ENCODE data around the gene ACKR3. TPM values are rescaled to one million over a fixed set of nuclear protein-coding genes. Genes with fewer than 3 reads are reported as not detected.

Gene ACKR3
- total RNA-seq, 1 donor from 2014 or later: 36.6 TPM

DNA sequence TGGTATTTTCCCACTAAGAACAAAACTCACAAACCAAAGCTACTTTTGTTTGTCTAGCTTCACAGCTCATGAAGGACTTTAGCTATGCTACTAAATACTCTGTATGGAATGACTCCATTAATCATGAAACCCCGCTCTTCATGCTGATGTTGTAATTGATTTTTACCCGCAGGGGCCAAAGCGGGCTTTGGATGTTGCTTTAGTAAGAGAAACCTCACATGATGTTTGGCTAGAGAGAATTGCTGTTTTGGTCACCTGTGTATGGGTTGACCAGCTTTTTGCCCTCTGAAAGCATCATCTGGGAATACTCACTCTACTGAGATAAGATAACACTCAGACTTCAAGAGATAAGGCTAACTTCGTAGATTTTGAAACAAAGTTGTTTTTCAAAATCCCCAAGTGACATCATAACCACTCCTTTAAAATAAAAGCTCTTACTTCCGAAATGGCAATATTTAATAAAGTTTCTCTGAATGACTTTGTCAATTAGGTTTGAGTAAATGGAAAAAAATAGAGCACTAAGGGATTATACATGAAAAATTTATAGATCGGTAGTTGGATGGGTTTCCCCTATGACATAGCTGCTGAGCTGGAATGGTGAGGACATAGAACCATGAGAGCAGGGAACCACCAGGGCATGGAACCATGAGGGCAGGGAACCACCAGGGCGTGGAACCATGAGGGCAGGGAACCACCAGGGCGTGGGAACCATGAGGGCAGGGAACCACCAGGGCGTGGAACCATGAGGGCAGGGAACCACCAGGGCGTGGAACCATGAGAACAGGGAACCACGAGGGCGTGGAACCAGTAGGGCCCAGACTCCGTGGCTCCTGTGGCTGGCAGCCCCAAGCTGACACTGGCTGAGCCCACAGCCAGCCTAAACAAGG, 31.9 kb downstream of the ACKR3 start:
- intact Hi-C loops (cut with DNase I): no loop called here
- DNase-seq (ENCODE audit: low spot score): no peak

DNA sequence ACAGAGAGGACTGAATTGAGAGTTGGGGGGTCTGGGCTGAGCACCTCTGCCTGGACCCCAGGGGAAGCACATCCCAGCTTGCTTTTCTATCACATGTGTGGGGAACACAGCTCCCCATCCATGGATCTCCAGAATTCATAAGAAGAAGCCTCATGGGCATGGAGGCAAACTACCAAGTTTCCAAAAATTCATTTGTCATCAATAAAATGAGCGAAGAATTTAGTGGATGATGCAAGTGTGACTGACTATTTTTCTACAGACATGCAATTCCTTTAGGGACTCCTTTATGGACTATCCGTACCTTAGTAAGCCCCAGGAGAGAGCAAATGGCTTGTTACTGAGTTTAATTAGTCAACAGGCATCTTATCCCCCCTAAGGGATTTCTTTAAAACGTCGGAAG, 33.1 kb downstream of the ACKR3 start:
- intact Hi-C loops (cut with DNase I): no loop called here
- DNase-seq (ENCODE audit: low spot score): no peak

DNA sequence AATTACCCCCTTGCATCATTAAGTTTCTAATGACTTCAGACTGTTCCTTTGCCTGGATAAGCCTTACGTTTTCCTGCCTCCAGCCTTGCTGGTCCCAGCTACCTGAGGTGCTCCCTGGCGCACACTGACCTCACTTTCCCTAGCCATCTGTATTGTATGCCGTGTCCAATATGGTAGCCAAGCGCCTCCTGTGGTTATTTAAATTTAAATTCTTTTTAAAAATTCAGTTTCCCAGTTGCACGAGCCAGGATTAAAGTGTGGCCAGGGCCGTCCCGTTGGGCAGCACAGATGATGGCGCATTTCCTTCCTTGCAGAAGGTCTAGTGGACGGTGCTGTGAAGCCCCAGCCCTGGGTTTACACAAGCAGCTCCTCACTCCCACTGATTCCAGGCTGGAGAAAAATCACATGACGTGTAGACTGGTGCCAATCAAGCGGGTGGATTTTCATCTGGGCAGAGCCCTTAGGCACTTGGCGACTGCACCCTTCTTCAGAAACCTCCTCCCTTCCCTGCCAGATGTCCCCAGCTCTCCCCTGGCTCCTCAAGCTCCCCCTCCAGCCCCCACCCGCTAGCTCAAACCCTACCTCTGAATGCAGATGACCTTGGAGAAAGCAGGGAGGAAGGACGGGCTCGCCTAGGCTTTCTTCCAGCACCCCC, 33.9 kb downstream of the ACKR3 start:
- intact Hi-C loops (cut with DNase I): no loop called here
- DNase-seq (ENCODE audit: low spot score): no peak

DNA sequence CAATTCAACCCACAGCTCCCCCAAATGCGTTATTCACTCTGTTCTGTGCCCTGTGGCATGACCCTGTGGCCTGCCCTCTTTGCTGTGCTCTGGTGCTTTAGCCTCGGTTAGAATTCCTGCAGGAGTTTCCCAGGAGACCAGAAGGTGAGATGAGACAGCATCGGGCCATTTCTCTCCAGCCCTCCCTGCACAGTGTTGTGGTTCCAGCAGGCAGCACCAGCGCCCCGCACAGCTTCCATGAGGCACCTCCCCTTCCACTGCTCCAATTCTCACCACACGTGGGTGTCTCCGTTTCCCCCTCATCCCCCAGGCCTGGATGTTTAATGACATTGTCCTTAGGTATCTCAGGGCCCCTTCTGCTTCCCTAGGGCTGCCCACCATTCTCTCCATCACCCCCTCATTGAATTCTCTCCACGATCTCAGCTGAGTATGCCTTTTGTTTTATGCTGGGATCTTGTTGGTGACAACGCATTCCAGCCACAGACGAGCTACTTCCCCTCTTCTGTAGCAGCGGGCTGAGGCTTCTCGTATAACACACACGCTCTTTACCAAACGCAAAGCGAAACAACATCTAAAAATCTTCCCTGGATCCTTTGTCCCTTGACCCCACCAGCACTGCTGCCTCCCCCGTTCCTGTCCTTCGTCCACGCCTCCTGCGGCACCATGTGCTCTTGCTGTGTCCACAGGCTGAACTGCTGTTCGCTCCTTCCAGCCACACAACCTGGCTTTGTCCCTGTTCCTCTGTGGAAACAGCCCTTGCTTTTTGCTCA, 35.1 kb downstream of the ACKR3 start:
- intact Hi-C loops (cut with DNase I): no loop called here
- DNase-seq (ENCODE audit: low spot score): no peak

DNA sequence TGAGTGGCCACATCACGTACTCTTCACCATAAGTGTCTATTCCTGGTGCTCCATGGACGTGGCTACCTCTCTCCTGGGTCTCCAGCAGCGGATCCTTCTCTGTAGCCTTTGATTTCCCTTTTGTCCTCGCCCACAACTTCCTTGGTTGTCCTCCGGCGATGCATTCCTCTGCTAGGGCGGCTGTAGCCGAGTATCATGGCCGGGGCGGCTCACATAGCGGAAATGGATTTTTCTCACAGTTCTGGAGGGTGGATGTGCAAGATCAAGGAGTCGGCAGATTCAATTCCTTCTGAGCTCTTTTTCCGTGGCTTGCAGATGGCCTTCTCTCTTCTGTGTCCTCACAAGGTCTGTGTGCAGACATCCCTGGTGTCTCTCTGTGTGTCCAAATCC, 35.7 kb downstream of the ACKR3 start:
- DNase-seq (ENCODE audit: low spot score): no peak
- intact Hi-C loops (cut with DNase I): no loop called here

DNA sequence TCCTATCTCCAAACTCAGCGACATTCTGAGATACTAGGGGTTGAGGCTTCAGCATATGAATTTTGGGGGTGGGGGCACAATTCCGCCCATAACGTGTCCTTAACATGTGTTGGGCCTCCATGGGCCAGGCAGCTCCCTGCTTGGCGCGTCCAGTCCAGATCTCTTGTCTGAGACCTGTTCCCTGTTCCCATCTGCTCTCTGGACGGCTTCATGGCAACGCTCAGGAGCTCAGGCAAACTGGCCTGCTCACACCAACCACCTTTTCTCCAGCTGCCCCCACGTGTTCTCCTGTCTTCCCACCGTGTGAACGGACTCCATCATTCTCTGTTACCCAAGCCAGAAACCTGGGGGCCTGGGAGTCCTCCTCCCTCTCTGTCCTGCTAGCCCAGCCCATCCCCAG, 36.4 kb downstream of the ACKR3 start:
- intact Hi-C loops (cut with DNase I): no loop called here
- DNase-seq (ENCODE audit: low spot score): no peak

DNA sequence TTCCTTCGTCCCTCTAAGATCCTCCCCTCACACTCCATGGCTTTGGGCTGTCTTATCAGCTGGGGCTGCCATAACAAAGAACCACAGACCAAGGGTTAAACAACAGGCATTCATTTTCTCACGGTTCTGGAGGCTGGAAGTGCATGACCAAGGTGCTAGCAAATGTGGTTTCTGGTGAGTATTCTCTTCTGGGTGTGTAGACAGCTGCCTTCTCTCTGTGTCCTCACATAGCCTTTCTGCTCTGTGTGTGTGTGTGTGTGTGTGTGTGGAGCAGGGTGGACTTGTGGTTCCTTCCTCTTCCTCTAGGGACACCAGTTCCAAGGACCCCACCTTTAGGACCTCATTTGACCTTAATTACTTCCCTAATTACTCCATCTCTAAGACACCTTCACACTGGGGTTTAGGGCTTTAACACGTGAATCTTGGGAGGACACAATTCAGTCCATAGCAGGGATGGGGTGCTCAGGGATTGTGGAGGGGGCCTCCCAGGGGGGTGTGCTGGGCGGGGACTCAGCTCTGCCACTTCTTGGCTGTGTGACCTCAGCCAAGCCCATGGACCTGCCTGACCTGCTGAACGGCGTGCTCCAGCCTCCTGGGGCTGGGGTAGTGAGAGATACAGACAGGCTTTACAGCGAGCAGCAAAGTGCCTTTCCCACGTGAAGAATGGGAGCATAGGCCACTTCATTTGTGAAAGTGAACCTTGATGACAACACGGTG, 38.0 kb downstream of the ACKR3 start:
- intact Hi-C loops (cut with DNase I): no loop called here
- no peak for DNase-seq (ENCODE audit: low spot score)

DNA sequence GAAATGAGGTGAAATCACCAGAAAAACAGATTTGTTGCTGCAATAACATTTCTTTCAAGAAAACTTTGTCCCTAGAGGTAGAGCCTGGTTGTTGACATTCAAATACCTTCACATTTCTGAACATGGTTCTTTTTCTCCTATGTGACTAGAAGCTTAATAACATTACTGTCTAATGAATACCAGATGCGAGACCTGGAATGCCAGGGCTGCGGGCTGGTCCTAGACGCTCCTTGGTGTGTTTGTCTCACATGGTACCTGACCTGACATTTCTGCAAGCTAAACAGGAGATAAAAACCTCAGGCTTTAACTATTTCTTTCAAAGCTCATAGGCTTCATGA, 38.5 kb downstream of the ACKR3 start:
- intact Hi-C loops (cut with DNase I): no loop called here
- no peak for DNase-seq (ENCODE audit: low spot score)

DNA sequence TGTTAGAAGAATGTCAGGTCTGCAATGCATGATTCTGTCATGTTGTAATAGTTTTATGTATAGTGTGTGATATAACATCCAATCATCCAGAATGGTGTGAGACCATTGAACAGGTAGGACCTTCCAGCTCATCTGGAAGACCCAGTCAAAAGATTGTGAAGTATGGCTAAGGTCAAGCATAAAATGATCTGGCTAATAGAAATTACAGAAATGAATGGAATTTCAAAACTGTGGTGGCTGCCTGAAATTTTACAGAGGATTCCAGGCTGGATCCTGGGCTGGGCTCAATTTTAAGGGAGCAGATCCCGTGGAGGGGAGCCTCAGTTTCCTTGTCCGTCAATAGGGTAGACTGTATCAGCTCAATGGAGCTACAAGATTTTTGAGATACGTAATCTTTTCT, 39.1 kb downstream of the ACKR3 start:
- DNase-seq (ENCODE audit: low spot score): no peak
- intact Hi-C loops (cut with DNase I): no loop called here

DNA sequence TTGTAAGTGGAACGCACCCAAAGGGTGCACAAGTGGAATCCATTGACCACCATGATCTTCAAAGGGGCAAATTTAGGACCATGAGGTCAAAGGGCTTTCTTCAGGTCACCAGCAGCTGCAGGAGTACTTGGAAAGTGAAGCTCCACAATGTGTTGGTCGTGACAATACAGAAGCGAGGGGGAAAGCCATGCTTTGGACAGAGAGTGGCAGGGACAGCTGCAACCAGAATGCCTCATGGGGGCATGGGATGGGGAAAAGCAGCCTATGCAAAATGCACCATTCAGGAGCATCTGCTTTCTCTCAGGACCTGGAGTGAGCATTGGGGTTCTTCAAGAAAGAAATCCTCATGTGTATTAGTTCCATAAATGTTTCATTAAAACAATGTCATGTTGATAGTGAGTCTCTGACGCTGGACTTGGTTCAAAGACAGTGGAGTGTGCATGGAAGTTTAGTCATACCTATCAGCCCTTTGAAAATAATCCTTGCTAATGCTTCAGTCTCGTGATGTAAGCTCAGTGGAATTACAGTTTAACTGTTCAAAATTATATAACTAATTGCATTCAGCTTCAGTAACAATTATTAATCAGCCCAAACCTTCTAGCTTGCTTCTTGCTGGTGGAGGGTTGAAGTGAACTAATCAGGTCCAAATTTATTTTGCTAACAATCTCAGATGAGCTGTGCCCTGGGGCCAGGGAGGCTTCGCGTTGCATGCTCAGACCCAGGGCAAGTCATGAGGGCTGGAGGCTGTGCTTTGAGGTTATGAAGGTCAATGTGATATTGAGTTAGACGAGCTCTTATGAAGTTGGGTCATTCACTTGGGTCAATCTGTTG, 41.6 kb downstream of the ACKR3 start:
- no peak for DNase-seq (ENCODE audit: low spot score)
- intact Hi-C loops (cut with DNase I): no loop called here

DNA sequence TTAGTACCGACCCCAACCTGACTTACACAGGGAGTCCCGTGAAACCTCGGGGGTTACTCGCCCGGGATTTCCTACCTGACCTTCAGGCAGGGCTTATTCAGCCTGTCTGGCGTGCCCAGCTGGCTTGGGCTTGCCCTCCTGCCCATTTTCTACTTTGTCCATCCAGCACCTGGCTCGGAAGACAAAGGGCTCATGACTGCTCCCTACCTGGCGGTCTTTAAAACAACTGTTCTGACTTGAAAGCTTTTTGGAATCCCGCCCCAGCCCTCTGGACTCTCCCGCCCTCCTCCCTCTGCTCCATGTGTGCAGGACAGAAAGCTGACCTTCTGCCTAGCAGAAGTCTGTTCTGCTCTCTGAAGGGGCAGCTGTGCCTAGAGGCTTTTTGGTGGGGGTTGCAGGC, 43.1 kb downstream of the ACKR3 start:
- DNase-seq (ENCODE audit: low spot score): no peak
- intact Hi-C loops (cut with DNase I): no loop called here

DNA sequence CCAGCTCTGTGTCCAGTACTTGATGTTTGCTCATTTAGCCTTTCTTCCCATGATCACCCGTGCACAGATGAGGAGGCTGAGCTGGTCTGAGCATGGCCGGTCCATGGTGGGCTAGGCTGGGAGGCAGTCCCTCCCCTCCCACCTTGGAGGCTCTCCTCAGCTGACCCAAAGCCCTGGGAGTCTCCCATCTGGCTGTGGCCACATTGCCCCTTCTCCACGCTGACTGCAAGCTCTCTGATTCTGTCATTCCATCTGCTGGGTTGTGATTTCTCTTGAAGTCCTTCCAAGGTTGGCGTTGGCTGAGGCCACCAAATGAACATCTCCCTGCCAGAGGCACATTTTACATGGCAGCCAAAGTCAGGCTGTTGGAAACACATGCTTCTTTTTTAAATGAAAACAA, 44.0 kb downstream of the ACKR3 start:
- DNase-seq (ENCODE audit: low spot score): no peak
- intact Hi-C loops (cut with DNase I): no loop called here

DNA sequence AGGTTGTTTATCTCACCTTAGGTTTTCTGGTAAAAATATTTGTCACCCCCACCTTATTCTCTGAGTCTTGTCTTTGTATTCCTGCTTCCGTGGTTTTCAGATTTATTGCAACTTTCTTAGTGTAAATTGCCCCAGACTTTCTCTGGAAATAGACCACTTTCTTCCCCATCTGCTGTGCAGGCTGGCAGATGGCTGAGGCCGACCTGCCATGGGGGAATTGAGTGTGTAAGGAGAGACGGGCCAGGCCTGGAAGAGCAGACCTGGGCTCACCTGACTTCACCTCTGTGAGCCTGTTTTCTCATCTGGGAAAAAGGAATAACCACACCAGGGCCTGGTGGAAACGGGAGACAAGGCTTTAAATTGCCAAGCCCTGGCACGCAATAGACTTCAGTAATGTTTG, 44.9 kb downstream of the ACKR3 start:
- no peak for DNase-seq (ENCODE audit: low spot score)
- intact Hi-C loops (cut with DNase I): no loop called here

DNA sequence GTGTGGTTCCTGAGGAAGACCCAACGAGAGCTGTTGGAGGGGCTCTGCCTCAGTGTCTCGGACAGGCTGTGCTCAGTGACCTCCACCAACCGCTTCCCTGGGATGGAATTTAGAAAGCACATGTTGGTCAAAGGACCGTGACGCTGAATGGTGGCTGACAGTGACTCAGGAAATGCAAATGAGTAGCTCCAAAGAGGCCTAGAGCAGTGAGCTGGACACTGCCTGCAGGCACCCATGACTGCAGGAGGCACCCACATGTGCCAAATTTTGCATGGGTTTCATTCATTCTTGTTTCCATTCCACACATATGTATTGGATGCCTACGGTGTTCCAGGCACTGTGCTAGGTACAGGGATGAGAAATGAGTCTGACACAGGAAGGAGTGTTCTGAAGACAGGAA, 46.4 kb downstream of the ACKR3 start:
- DNase-seq (ENCODE audit: low spot score): no peak
- intact Hi-C loops (cut with DNase I): no loop called here

DNA sequence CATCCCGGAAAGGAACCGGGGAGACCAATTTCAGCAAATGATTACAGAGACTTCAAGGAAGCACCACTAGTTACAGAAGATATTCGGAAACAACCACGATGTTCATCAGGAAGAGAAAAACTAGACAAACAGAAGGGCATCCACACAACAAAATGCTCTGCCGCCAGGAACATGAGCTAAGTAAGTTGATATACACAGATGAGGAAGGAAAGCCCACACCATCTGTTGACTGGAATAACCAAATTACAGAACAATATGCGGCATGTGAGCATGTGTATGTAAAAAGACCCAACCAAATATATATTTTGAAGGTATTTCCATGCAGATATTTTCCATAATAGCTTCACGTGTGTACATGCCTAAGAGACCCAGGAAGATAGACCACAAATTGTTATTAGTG, 47.0 kb downstream of the ACKR3 start:
- DNase-seq (ENCODE audit: low spot score): no peak
- intact Hi-C loops (cut with DNase I): no loop called here

DNA sequence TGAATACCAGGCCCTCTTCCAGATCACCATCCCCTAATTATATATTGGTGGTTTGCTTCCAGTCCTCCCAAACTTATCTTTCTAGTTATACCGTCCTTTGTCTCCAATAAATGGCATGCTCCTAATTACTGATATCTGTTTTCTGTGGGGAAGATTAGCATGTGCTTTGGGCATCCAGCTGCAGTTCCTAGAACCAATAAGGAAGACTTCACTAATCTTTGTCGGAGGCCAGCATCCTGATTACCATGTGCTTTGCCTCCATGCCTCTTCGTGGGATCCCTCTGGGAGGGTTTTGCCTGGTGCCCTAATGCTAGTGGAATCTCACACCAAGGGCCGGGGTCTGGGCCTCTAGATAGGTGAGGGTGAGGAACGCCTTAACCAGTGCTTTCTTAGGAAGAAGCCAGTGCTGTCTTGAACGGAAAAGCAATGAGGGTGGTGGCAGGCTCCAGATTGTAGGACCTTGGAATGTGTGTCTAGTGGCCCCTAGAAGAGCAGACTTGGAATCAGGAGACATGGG, 47.7 kb downstream of the ACKR3 start:
- no peak for DNase-seq (ENCODE audit: low spot score)
- intact Hi-C loops (cut with DNase I): no loop called here

DNA sequence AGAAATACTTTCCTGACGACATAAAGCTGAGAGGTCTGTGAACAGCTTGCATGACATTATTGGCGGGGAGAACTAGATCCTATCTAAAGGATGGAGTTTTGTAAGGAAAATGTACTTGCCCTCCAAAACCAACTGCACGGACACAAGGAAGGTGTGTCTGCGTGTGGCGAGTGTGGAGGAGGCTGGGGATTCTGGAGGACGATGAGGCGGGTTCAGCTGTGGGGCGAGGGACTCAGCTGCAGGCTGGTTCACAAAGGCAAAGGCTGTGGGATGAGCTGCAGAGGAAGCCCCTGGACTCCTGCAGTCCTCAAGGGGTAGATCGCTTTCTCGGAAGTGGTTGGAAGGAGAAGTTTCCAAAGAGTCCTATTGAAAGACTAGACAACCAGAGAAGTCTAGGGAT, 48.2 kb downstream of the ACKR3 start:
- intact Hi-C loops (cut with DNase I): no loop called here
- DNase-seq (ENCODE audit: low spot score): no peak

DNA sequence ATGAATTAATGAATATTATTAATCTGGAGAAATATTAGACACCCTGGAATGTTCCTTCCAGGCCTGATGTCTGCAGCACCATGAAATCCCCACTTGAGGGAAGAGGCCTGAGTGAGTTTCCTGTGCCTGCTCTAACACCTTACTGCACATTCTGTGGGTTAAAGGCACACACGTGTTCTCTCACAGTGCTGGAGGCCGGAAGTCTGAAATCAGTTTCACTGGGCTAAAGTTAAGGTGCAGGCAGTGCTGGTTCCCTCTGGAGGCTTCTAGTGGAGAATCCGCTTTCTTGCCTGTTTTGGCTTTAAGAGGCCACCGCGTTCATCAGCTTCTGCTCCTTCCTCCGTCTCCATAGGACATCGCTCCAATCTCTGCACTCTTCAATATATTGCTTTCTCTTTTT, 48.7 kb downstream of the ACKR3 start:
- intact Hi-C loops (cut with DNase I): no loop called here
- DNase-seq (ENCODE audit: low spot score): no peak

Measured in cardiac septum (tissue), 1 donor.